OCI-LY7 (cell line): ENCODE measurements around the gene TBL1XR1.

Source experiments
- EZH2phosphoT487 ChIP-seq: fragments of 200-600 bp; sonication (generic); IDR thresholded peaks from 2 replicates; pipeline ENCODE4 v1.6.1; 2018; ENCODE audit warnings: low read depth, borderline replicate concordance, mild to moderate bottlenecking, mixed run types, antibody characterized with exemption, low read length, moderate library complexity, mixed read lengths
- TF ChIP-seq, protein P1 (sequence below): fragments of 200-600 bp; sonication (generic); conservative IDR thresholded peaks from 2 replicates; pipeline ENCODE4 v1.5.1; 2014; ENCODE audit warnings: mild to moderate bottlenecking, antibody characterized with exemption, low read length, moderate library complexity, mixed read lengths

GRCh38 chr3:177137774-177138705, 59.2 kb downstream of the TBL1XR1 start:
- no peak for TF ChIP-seq EZH2phosphoT487
- TF ChIP-seq, protein P1, sequence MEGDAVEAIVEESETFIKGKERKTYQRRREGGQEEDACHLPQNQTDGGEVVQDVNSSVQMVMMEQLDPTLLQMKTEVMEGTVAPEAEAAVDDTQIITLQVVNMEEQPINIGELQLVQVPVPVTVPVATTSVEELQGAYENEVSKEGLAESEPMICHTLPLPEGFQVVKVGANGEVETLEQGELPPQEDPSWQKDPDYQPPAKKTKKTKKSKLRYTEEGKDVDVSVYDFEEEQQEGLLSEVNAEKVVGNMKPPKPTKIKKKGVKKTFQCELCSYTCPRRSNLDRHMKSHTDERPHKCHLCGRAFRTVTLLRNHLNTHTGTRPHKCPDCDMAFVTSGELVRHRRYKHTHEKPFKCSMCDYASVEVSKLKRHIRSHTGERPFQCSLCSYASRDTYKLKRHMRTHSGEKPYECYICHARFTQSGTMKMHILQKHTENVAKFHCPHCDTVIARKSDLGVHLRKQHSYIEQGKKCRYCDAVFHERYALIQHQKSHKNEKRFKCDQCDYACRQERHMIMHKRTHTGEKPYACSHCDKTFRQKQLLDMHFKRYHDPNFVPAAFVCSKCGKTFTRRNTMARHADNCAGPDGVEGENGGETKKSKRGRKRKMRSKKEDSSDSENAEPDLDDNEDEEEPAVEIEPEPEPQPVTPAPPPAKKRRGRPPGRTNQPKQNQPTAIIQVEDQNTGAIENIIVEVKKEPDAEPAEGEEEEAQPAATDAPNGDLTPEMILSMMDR, result no peak
